Measurements from ENCODE around the gene UBTD2.

Gene UBTD2

DNA sequence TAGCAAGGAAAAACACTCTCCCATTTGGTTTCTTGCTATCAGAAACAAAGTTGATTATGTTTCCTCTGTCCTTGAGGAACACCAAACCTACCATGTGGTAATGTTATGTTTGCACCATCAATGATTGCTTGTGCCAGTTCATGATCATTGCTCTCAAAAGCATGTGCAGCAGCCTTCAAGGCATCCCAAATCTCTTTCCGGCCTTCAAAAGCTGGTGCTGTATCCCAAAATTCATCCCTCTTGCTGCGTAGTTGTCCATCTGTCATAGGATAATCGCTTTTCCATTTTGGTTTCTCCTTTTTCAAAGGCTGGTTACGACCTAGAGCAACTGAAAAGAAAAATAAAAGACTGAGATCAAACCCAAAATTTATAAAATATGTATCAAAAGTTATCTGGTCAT lies 49.5 kb downstream of the UBTD2 start:
- H3K4me3 ChIP-seq (ENCODE audit: low read depth, low read length) = no peak overlapping the region
- POLR2A ChIA-PET = no interaction called here
- no peak for DNase-seq (ENCODE audit: low read depth, low spot score)
- TF ChIP-seq, protein P1, sequence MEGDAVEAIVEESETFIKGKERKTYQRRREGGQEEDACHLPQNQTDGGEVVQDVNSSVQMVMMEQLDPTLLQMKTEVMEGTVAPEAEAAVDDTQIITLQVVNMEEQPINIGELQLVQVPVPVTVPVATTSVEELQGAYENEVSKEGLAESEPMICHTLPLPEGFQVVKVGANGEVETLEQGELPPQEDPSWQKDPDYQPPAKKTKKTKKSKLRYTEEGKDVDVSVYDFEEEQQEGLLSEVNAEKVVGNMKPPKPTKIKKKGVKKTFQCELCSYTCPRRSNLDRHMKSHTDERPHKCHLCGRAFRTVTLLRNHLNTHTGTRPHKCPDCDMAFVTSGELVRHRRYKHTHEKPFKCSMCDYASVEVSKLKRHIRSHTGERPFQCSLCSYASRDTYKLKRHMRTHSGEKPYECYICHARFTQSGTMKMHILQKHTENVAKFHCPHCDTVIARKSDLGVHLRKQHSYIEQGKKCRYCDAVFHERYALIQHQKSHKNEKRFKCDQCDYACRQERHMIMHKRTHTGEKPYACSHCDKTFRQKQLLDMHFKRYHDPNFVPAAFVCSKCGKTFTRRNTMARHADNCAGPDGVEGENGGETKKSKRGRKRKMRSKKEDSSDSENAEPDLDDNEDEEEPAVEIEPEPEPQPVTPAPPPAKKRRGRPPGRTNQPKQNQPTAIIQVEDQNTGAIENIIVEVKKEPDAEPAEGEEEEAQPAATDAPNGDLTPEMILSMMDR (IDR thresholded peaks at IDR 0.05; ENCODE audit: insufficient read depth, low read length, missing control alignments) = no peak
- CTCF ChIA-PET = interaction anchor here (0.6 to 1.9 kb wide), 2 partner anchors 12 to 45 kb away, joined by 5 to 6 read pairs; partner anchors contain the start of gene STK10

DNA sequence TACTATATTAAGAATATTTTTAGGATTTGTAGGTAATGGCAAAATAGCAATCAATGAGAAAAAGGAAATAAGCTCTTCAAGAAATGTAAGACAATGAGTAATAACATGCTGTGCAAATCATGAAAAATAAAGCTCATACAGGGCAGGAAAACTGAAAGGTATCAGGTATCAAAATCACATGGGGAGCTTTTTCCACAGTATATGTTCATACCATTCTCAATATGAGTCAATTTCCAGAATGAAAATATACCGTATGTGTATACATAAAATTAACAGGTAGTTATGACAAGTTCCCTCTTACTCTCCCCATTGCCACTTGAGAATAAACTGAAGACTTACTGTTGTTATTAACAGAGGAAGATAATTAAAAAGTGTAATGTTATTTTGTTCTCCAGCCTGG lies 53.7 kb downstream of the UBTD2 start:
- no peak for DNase-seq (ENCODE audit: low read depth, low spot score)
- ChIA-PET CTCF (no interaction called here), POLR2A (no interaction called here)
- TF ChIP-seq, protein P1 (IDR thresholded peaks at IDR 0.05; ENCODE audit: insufficient read depth, low read length, missing control alignments) = no peak
- H3K4me3 ChIP-seq (ENCODE audit: low read depth, low read length) = no peak overlapping the region

DNA sequence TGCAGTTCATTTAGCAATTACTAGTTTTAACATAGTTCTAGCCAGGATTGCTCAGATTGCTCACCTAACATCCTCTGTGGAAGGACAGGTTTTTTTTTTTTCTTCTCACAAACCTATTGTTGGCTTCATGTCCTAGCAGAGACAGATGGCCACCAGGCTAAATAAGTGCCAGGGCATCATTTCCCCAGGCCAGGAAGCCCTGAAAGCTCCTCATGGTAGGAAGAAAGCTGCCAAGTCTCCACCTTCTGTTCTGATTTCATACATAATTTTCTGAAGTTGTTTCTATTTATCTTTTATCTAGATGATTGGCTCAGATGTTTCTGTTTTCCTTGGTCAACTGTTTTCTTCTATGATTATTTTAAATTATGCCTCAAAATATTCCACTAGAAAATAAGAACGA lies 58.6 kb downstream of the UBTD2 start:
- CTCF ChIA-PET = interaction anchor here (1.0 to 2.1 kb wide), 2 partner anchors 35 to 36 kb away, joined by 4 to 6 read pairs; partner anchors contain the start of gene STK10
- H3K4me3 ChIP-seq (ENCODE audit: low read depth, low read length) = no peak overlapping the region
- TF ChIP-seq, protein P1 (IDR thresholded peaks at IDR 0.05; ENCODE audit: insufficient read depth, low read length, missing control alignments) = no peak
- POLR2A ChIA-PET = no interaction called here
- DNase-seq (ENCODE audit: low read depth, low spot score) = no peak

DNA sequence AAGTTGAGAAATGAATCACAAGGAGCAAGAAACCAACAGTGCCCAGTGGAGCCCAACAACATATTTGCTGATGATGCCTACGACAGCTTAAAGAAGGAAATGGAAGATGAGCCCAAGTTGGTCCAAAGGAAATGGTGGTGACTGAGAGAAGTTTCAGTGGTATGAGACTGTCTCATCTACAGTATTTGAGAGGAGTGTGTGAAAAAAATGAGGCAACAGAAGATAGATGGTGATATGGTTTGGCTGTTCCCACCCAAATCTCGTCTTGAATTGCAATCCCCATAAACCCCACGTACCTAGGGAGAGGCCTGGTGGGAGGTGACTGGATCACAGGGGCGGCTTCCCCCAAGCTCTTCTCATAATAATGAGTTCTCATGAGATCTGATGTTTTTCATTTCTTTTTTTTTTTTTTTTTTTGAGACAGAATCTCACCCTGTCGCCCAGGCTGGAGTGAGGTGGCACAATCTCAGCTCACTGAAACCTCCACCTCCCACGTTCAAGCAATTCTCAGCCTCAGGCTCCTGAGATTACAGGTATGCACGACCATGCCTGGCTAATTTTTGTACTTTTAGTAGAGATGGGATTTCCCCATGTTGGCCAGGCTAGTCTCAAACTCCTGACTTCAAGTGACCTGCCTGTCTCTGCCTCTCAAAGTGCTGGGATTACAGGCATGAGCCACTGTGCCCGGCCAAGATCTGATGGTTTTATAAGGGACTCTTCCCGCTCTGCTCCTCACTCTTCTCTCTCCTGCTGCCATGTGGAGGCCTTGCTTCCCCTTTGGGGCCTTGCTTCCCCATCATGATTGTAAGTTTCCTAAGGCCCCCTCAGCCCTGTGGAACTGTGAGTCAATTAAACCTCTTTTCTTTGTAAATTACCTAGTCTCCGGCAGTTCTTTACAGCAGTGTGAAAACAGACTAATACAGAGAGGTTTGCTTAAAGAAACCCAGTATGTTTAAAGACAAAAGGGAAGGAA lies 59.4 kb downstream of the UBTD2 start:
- CTCF ChIA-PET = interaction anchor here (1.0 to 2.1 kb wide), 3 partner anchors 16 to 36 kb away, joined by 4 to 6 read pairs (median 4); partner anchors contain the start of gene STK10
- POLR2A ChIA-PET = no interaction called here
- TF ChIP-seq, protein P1 (IDR thresholded peaks at IDR 0.05; ENCODE audit: insufficient read depth, low read length, missing control alignments) = no peak
- DNase-seq (ENCODE audit: low read depth, low spot score) = no peak
- no peak overlapping the region for H3K4me3 ChIP-seq (ENCODE audit: low read depth, low read length)

DNA sequence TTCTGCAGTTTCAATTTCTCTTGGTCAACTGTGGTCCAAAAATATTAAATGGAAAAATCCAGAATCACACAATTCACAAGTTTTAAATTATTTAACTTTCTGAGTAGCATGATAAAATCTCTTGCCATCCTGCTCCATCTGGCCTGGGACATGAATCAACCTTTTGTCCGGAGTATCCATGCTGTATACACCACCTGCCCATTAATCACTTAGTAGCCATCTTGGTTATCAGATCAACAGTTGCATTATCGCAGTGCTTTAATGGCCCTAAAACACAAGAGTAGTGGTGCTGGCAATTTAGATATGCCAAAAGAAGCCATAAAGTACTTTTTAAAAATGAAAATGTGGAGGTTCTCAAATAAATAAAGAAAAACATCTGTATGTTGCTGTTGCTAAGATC lies 64.3 kb downstream of the UBTD2 start:
- TF ChIP-seq, protein P1 (IDR thresholded peaks at IDR 0.05; ENCODE audit: insufficient read depth, low read length, missing control alignments) = no peak
- no peak for DNase-seq (ENCODE audit: low read depth, low spot score)
- H3K4me3 ChIP-seq (ENCODE audit: low read depth, low read length) = no peak overlapping the region
- ChIA-PET CTCF (no interaction called here), POLR2A (no interaction called here)

DNA sequence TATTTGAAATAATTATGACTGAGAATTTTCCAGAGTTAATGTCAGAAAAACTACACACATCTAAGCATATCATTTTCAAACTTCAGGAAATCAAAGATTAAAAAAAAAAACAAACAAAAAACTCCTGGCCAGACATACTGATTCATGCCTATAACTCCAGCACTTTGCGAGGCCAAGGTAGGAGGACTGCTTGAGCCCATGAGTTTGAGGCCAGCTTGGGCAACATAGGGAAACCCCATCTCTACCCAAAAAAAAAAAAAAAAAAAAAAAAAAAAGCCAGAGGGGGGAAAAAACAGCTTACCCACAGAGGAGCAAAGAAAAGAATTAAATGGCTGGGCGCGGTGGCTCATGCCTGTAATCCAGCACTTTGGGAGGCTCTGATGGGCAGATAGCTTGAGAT lies 67.2 kb downstream of the UBTD2 start:
- DNase-seq (ENCODE audit: low read depth, low spot score) = no peak
- POLR2A ChIA-PET = interaction anchor here (0.7 kb wide), 1 partner anchor 138 kb away, joined by 3 read pairs; no protein-coding TSS in a partner anchor
- H3K4me3 ChIP-seq (ENCODE audit: low read depth, low read length) = no peak overlapping the region
- TF ChIP-seq, protein P1 (IDR thresholded peaks at IDR 0.05; ENCODE audit: insufficient read depth, low read length, missing control alignments) = no peak
- CTCF ChIA-PET = no interaction called here

Measured in AG04449 (cell line).